ENCODE results near the gene ENDOU.

- TF ChIP-seq, protein P1, sequence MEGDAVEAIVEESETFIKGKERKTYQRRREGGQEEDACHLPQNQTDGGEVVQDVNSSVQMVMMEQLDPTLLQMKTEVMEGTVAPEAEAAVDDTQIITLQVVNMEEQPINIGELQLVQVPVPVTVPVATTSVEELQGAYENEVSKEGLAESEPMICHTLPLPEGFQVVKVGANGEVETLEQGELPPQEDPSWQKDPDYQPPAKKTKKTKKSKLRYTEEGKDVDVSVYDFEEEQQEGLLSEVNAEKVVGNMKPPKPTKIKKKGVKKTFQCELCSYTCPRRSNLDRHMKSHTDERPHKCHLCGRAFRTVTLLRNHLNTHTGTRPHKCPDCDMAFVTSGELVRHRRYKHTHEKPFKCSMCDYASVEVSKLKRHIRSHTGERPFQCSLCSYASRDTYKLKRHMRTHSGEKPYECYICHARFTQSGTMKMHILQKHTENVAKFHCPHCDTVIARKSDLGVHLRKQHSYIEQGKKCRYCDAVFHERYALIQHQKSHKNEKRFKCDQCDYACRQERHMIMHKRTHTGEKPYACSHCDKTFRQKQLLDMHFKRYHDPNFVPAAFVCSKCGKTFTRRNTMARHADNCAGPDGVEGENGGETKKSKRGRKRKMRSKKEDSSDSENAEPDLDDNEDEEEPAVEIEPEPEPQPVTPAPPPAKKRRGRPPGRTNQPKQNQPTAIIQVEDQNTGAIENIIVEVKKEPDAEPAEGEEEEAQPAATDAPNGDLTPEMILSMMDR (IDR thresholded peaks at IDR 0.05): no peak
- TF ChIP-seq POLR2A (IDR thresholded peaks at IDR 0.05): no peak
These were observed 26.8 kb upstream of the ENDOU start for GRCh38 chr12:47752121-47752520.
